ENCODE measurements around the gene MFAP1. TPM values are rescaled to one million over a fixed set of nuclear protein-coding genes. Genes with fewer than 3 reads are reported as not detected.

MFAP1 gene, protein sequence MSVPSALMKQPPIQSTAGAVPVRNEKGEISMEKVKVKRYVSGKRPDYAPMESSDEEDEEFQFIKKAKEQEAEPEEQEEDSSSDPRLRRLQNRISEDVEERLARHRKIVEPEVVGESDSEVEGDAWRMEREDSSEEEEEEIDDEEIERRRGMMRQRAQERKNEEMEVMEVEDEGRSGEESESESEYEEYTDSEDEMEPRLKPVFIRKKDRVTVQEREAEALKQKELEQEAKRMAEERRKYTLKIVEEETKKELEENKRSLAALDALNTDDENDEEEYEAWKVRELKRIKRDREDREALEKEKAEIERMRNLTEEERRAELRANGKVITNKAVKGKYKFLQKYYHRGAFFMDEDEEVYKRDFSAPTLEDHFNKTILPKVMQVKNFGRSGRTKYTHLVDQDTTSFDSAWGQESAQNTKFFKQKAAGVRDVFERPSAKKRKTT
- total RNA-seq: 26.6 and 40.0 TPM in 2 replicates

GRCh38 chr15:43824302-43825246 lies at the start of gene MFAP1:
Gene MFAP1, minus strand, starts transcription at chr15:43824690. Its CDS starts 121 bp downstream, at chr15:43824569.

GRCh38 chr15:43826508-43827341 lies 2.2 kb upstream of the MFAP1 start, which contains the start of gene WDR76:
Gene WDR76, plus strand, starts transcription at chr15:43827002. Its CDS starts 31 bp downstream, at chr15:43827033.

DNA sequence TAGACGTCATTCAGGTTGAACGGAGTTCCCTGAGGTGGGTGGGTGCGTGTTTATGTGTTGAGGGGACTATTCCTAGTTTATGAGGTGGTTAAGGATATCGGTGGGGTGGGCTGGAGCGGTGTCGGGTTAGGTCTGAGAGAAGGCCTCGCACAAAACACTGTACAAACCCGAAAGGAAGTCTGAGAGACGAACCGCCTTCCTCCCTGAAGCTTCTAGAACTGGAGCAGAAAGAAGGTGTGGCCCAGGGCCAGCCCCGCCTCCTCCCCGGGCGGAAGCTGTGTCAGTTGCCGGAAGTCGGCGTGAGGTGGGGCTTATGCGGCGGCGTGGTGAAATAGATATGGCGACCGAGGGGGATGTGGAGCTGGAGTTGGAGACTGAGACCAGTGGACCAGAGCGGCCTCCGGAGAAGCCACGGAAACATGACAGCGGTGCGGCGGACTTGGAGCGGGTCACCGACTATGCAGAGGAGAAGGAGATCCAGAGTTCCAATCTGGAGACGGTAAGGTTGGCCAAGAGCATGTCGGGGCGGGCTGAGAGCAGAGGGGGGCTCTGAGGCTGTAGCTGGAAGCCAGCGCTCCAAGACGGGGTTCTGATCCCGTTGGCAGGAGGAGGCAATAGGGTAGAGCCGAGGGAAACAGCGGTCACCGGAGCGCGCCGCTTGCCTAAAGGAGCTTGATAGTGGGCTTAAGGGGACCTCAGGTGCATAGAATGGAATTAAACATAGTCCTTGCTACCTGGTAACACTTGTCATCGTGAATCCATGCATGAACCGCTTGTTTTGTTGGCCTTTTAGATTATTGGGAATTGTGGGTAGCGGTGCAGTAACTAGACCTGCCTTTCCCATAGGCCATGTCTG lies 24.0 kb downstream of the MFAP1 start, which contains the start of gene HYPK:
Gene HYPK, plus strand, starts transcription at position 314 of the 856 bp plus-strand sequence. Its CDS starts 24 bp downstream, at position 338.

DNA sequence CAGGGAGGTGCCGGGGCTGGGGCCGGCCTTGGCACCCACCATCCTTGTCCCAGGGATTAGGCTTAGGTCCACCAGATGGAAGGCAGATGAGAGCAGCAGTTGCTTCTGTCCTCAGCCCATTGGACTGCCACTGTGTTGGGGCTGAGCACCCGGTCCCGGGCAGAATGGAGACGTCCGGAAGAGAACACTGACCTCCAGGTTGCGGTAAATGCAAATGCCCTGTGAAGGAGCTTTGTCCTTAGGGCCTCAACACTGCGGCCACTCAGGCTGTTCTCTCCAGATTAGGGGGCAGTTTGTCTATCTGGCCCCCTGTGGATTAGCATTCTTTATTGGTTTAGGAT lies 24.6 kb downstream of the MFAP1 start, which contains the start of gene SERINC4:
Gene SERINC4, minus strand, starts transcription at position 276 of the 341 bp plus-strand sequence. Its CDS starts 234 bp downstream, at position 42.

GRCh38 chr15:43791993-43792760 lies 32.3 kb downstream of the MFAP1 start, which contains the start of gene SERF2:
Gene SERF2, plus strand, starts transcription at chr15:43792320. Its CDS starts 57 bp downstream, at chr15:43792377.

GRCh38 chr15:43776718-43777266 lies 47.7 kb downstream of the MFAP1 start, which contains the start of gene ELL3:
Gene ELL3, minus strand, starts transcription at chr15:43776966. Its CDS starts 65 bp downstream, at chr15:43776901.

Other genes starting within 250 kb of the MFAP1 start
- gene PPIP5K1, start 234.5 kb downstream of the MFAP1 start, total RNA-seq: 6.8 and 23.4 TPM in 2 replicates
- gene CKMT1B, start 230.7 kb downstream of the MFAP1 start, total RNA-seq: not detected in 2 replicates
- 0.46 TPM in 1 of 2 replicates, not detected in the other for gene STRC, start 205.9 kb downstream of the MFAP1 start, total RNA-seq
- gene CATSPER2, start 175.8 kb downstream of the MFAP1 start, total RNA-seq: 0.76 and 1.6 TPM in 2 replicates
- gene CKMT1A, start 130.8 kb downstream of the MFAP1 start, total RNA-seq: not detected in 2 replicates
- 179 and 183 TPM in 2 replicates for gene PDIA3, start 78.3 kb downstream of the MFAP1 start, total RNA-seq
- gene ELL3, start 47.7 kb downstream of the MFAP1 start, total RNA-seq: 1.1 and 4.5 TPM in 2 replicates
- 352 and 745 TPM in 2 replicates for gene SERF2, start 32.4 kb downstream of the MFAP1 start, total RNA-seq
- not detected in 2 replicates for gene SERINC4, start 24.5 kb downstream of the MFAP1 start, total RNA-seq
- gene HYPK, start 24.1 kb downstream of the MFAP1 start, total RNA-seq: 2.9 and 23.7 TPM in 2 replicates
- gene WDR76, start 2.3 kb upstream of the MFAP1 start, total RNA-seq: 15.6 and 23.7 TPM in 2 replicates

Data from epithelial cell of umbilical artery (primary cell).